ENCODE data around the gene INO80D.
A peak's percentile ranks its signal among the peaks of the same experiment; 100 is the strongest.

Gene INO80D

DNA sequence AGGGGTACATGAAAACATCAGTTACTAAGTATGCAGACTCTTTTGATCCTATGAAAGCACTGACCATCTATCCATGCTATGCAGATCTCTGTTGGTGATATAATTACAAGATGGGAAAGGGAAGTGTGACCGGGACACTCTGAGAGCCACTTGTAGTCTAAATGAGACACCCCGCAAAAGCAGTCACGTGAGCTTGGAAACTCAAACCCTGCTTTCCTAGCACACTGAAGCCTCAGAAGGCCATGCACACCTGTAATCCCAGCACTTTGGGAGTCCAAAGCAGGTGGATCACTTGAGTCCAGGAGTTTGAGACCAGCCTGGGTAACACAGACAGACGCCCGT, 137.5 kb downstream of the INO80D start (continued):
- TF ChIP-seq, protein P1, sequence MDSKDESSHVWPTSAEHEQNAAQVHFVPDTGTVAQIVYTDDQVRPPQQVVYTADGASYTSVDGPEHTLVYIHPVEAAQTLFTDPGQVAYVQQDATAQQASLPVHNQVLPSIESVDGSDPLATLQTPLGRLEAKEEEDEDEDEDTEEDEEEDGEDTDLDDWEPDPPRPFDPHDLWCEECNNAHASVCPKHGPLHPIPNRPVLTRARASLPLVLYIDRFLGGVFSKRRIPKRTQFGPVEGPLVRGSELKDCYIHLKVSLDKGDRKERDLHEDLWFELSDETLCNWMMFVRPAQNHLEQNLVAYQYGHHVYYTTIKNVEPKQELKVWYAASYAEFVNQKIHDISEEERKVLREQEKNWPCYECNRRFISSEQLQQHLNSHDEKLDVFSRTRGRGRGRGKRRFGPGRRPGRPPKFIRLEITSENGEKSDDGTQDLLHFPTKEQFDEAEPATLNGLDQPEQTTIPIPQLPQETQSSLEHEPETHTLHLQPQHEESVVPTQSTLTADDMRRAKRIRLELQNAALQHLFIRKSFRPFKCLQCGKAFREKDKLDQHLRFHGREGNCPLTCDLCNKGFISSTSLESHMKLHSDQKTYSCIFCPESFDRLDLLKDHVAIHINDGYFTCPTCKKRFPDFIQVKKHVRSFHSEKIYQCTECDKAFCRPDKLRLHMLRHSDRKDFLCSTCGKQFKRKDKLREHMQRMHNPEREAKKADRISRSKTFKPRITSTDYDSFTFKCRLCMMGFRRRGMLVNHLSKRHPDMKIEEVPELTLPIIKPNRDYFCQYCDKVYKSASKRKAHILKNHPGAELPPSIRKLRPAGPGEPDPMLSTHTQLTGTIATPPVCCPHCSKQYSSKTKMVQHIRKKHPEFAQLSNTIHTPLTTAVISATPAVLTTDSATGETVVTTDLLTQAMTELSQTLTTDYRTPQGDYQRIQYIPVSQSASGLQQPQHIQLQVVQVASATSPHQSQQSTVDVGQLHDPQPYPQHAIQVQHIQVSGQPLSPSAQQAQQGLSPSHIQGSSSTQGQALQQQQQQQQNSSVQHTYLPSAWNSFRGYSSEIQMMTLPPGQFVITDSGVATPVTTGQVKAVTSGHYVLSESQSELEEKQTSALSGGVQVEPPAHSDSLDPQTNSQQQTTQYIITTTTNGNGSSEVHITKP (tag by site-specific recombination; IDR thresholded peaks at IDR 0.05): 0 out of 2 replicates have a peak, but pooled peaks have one; percentile 15
- TF ChIP-seq, protein P2, sequence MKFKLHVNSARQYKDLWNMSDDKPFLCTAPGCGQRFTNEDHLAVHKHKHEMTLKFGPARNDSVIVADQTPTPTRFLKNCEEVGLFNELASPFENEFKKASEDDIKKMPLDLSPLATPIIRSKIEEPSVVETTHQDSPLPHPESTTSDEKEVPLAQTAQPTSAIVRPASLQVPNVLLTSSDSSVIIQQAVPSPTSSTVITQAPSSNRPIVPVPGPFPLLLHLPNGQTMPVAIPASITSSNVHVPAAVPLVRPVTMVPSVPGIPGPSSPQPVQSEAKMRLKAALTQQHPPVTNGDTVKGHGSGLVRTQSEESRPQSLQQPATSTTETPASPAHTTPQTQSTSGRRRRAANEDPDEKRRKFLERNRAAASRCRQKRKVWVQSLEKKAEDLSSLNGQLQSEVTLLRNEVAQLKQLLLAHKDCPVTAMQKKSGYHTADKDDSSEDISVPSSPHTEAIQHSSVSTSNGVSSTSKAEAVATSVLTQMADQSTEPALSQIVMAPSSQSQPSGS (tag by site-specific recombination; IDR thresholded peaks at IDR 0.05; ENCODE audit: low read depth): no peak
- no peak for TF ChIP-seq GLI4 (tag by site-specific recombination; IDR thresholded peaks at IDR 0.05)
- no peak for TF ChIP-seq ZFP41 (tag by site-specific recombination; IDR thresholded peaks at IDR 0.05; ENCODE audit: borderline replicate concordance)

DNA sequence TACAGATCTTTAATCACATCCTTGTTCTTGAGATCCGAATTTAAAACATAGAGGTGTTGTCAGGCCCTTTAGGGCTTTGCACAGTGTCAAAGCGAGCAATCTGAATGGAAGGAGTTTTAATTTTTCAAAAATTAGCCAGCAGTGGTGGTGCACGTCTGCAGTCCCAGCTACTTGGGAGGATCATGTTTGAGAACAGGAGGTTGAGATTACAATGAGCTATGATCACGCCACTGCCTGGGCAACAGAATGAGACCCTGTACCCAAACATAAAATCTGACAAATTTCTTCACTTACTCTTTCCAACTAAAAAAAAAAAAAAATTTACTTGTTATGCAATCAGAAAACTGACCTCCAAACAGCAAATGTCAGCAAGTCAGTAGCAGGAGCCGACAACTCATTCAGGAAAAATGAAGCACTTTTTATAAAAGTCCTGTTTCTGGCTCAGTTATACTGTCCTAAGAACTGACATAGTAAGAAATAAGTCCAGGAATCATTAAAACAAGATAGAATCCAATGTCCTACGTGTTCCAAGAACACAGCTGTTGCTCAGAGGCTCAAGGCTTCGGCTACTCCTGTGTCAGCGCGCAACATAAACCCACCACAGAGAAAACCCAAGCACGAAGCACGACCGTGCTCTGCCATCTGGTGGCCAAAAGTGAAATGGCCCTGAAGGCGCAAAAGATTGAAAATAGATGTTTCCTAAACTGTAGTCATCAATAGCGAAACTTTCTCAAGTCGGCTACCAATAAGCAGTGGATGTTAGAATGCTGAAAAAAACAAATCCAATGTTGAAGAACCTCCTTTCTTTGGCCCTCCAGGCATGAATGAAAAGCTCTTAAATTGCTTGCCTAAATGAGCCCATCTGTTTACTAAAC, 138.1 kb downstream of the INO80D start:
- Histone ChIP-seq H3K4me3 (ENCODE audit: low read depth, low read length) (no peak overlapping the region), H3K27ac (ENCODE audit: extremely low read depth, low read depth, low read length) (no peak overlapping the region), H3K9me3 (ENCODE audit: control insufficient read depth, insufficient read depth, low read depth, low read length) (no peaks in the 10 kb centered on the region), H3K4me1 (ENCODE audit: control insufficient read depth, insufficient read depth, low read length) (no peaks in the 10 kb centered on the region), H3K36me3 (ENCODE audit: control insufficient read depth in 2 of 2, insufficient read depth in 1 of 2, low read length in 2 of 2) (no peaks in the 10 kb centered on the region)
- CTCF ChIA-PET: interaction anchor here (0.5 to 3.9 kb wide), 43 partner anchors 8 to 1876 kb away, joined by 3 to 27 read pairs (median 4); no protein-coding TSS in a partner anchor
- POLR2A ChIA-PET: interaction anchor here (0.7 kb wide), 1 partner anchor 121 kb away, joined by 4 read pairs; no protein-coding TSS in a partner anchor
- TF ChIP-seq ZNF132 (tag by site-specific recombination; IDR thresholded peaks at IDR 0.05; ENCODE audit: borderline replicate concordance) (no peak), ZNF2 (tag by site-specific recombination; IDR thresholded peaks at IDR 0.05) (0 out of 2 replicates have a peak, but pooled peaks have one; percentile 47), ZNF654 (tag by site-specific recombination; IDR thresholded peaks at IDR 0.05; ENCODE audit: low read depth) (peak; percentile 74), PRDM1 (tag by site-specific recombination; IDR thresholded peaks at IDR 0.05) (no peak), CTCF (tag by site-specific recombination; IDR thresholded peaks at IDR 0.05) (peak; percentile 70; the same call in 1 of the 2 replicates), ZNF394 (tag by site-specific recombination; IDR thresholded peaks at IDR 0.05; ENCODE audit: borderline replicate concordance) (peak; percentile 57)

- no peak for TF ChIP-seq ZNF202 (tag by site-specific recombination; IDR thresholded peaks at IDR 0.05; ENCODE audit: borderline replicate concordance)
- no peak for TF ChIP-seq ZNF785 (tag by site-specific recombination; IDR thresholded peaks at IDR 0.05)
- no peak for TF ChIP-seq HOXC10 (CRISPR knock-in tag; IDR thresholded peaks at IDR 0.05)
- TF ChIP-seq ZNF157 (tag by site-specific recombination; IDR thresholded peaks at IDR 0.05): no peak
- no peak for TF ChIP-seq ZNF221 (tag by site-specific recombination; IDR thresholded peaks at IDR 0.05; ENCODE audit: borderline replicate concordance)
- TF ChIP-seq GLIS1 (tag by site-specific recombination; IDR thresholded peaks at IDR 0.05): no peak
- no peak for TF ChIP-seq ZNF521 (tag by site-specific recombination; IDR thresholded peaks at IDR 0.05)
- no peak for TF ChIP-seq ZNF391 (tag by site-specific recombination; IDR thresholded peaks at IDR 0.05; ENCODE audit: borderline replicate concordance, low read depth)
- no peak for TF ChIP-seq ZNF626 (tag by site-specific recombination; IDR thresholded peaks at IDR 0.05)
- no peak for TF ChIP-seq ZNF341 (tag by site-specific recombination; IDR thresholded peaks at IDR 0.05; ENCODE audit: low read depth)
- TF ChIP-seq TCF7L2 (IDR thresholded peaks at IDR 0.05; ENCODE audit: borderline replicate concordance, low read depth, low read length): no peak
- TF ChIP-seq PRDM4 (tag by site-specific recombination; IDR thresholded peaks at IDR 0.05): no peak
- Histone ChIP-seq H3K36me3 (ENCODE audit: control insufficient read depth in 2 of 2, insufficient read depth in 1 of 2, low read length in 2 of 2) (no peaks in the 10 kb centered on the region), H3K27ac (ENCODE audit: extremely low read depth, low read depth, low read length) (no peak overlapping the region), H3K9me3 (ENCODE audit: control insufficient read depth, insufficient read depth, low read depth, low read length) (no peaks in the 10 kb centered on the region), H3K4me3 (ENCODE audit: low read depth, low read length) (no peak overlapping the region), H3K4me1 (ENCODE audit: control insufficient read depth, insufficient read depth, low read length) (no peaks in the 10 kb centered on the region)
- POLR2A ChIA-PET: no interaction called here
- CTCF ChIA-PET: interaction anchor here (0.6 to 2.4 kb wide), 3 partner anchors 10 to 54 kb away, joined by 3 to 27 read pairs (median 5); no protein-coding TSS in a partner anchor
Measured at GRCh38 chr2:205946226-205946625, 139.7 kb downstream of the INO80D start.

All from HEK293 (cell line).